ENCODE data around the gene PLXNC1.

Gene PLXNC1

GRCh38 chr12:94207849-94208621 is 59.7 kb downstream of the PLXNC1 start:
- peak; percentile 24 to 34 for DNase-seq

GRCh38 chr12:94208622-94208966 is 60.2 kb downstream of the PLXNC1 start:
- DNase-seq = peak; percentile 18 to 27

- no peak for DNase-seq
Observed at GRCh38 chr12:94209240-94209639, 60.9 kb downstream of the PLXNC1 start.

GRCh38 chr12:94211021-94211420 is 62.6 kb downstream of the PLXNC1 start:
- no peak for DNase-seq

- DNase-seq = no peak
Observed at GRCh38 chr12:94218233-94218632, 69.9 kb downstream of the PLXNC1 start.

- DNase-seq = no peak
Observed at GRCh38 chr12:94219622-94220302, 71.4 kb downstream of the PLXNC1 start.

GRCh38 chr12:94220804-94221203 is 72.4 kb downstream of the PLXNC1 start:
- no peak for DNase-seq

- no peak for DNase-seq
Observed at GRCh38 chr12:94222351-94223084, 74.1 kb downstream of the PLXNC1 start.

GRCh38 chr12:94223842-94224241 is 75.5 kb downstream of the PLXNC1 start:
- DNase-seq = no peak

GRCh38 chr12:94225506-94225905 is 77.1 kb downstream of the PLXNC1 start:
- no peak for DNase-seq

GRCh38 chr12:94225947-94226630 is 77.7 kb downstream of the PLXNC1 start:
- DNase-seq = no peak

GRCh38 chr12:94227066-94227465 is 78.7 kb downstream of the PLXNC1 start:
- DNase-seq = no peak

- no peak for DNase-seq
Observed at GRCh38 chr12:94228488-94228907, 80.1 kb downstream of the PLXNC1 start.

- no peak for DNase-seq
Observed at GRCh38 chr12:94229902-94230301, 81.5 kb downstream of the PLXNC1 start.

- DNase-seq = no peak
Observed at GRCh38 chr12:94230357-94230905, 82.1 kb downstream of the PLXNC1 start.

GRCh38 chr12:94231709-94232108 is 83.3 kb downstream of the PLXNC1 start:
- DNase-seq = no peak

GRCh38 chr12:94235848-94236247 is 87.5 kb downstream of the PLXNC1 start:
- DNase-seq = no peak

- DNase-seq = no peak
Observed at GRCh38 chr12:94239332-94239993, 91.1 kb downstream of the PLXNC1 start.

- no peak for DNase-seq
Observed at GRCh38 chr12:94240171-94240570, 91.8 kb downstream of the PLXNC1 start.

GRCh38 chr12:94242901-94243300 is 94.5 kb downstream of the PLXNC1 start:
- no peak for DNase-seq

GRCh38 chr12:94244165-94245133 is 96.1 kb downstream of the PLXNC1 start:
- DNase-seq = peak; percentile 16 to 30
